HL-60 (cell line): ENCODE results near the gene GGACT.

Experiments used
- CTCF ChIP-seq: IDR thresholded peaks from one replicate; pipeline ENCODE4 v1.5.1; 2011; ENCODE audit warnings: low read length, control low read depth, inconsistent platforms; ENCODE audit not compliant: insufficient read depth
- GABPA ChIP-seq: IDR thresholded peaks from 2 replicates; pipeline ENCODE4 v1.6.1; 2012; ENCODE audit warnings: low read depth
- POLR2AphosphoS5 ChIP-seq: IDR thresholded peaks from 2 replicates; pipeline ENCODE4 v1.6.1; 2012; ENCODE audit warnings: low read depth

DNA sequence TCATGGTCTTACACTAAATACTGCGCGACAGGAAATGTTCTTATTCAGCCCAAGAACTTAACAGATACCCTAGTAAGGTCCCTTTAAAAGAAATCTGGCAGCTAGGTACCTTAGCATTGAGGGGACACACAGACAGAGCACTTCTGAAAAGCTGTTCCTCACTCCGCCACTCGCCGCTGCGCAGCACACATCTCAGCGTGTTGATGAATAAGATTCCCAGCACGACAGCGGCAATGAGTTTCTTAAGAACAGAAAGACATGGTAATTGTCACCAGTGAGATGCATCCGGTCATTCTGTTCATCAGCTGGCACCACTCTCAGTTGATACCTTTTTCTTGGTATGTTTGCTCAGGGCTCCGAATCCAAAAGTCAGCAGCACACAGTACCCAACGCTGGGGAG, 46.1 kb upstream of the GGACT start:
- no peak for TF ChIP-seq CTCF
- no peak for TF ChIP-seq POLR2AphosphoS5
- no peak for TF ChIP-seq GABPA
